Right lobe of liver (tissue), 6 donors: ENCODE results near the gene TPRG1L. TPM values are rescaled to one million over a fixed set of nuclear protein-coding genes. Genes with fewer than 3 reads are reported as not detected.

ENCODE experiments used
- ATAC-seq, 4 donors: fragments of 200-7000 bp; cut with Tn5 transposase; one replicate each; pipeline ENCODE4 v1.9.1; 2020; ENCODE audit warnings: mild to moderate bottlenecking in 4 of 4, moderate library complexity in 4 of 4
- DNase-seq, 3 donors: peaks; one replicate each; pipeline ENCODE4 v3.0.0-alpha.2; 2020
- H3K27ac ChIP-seq, 3 donors: fragments of 200-600 bp; one replicate each; pipeline ENCODE4 v1.8.0; 2022
- H3K27me3 ChIP-seq, 2 donors: fragments of 200-600 bp; one replicate each; pipeline ENCODE4 v1.8.0; 2022
- H3K36me3 ChIP-seq, 4 donors: fragments of 200-600 bp; sonication (generic) in 1 of 4; one replicate each; pipeline versions ENCODE4 v1.5.1 to v1.8.0; 2017 to 2022; ENCODE audit warnings: control low read depth in 1 of 4
- H3K4me1 ChIP-seq, 4 donors: fragments of 200-600 bp; sonication (generic) in 1 of 4; one replicate each; pipeline versions ENCODE4 v1.5.1 to v1.8.0; 2017 to 2022; ENCODE audit warnings: control low read depth in 1 of 4
- H3K4me3 ChIP-seq, 3 donors: fragments of 200-600 bp; one replicate each; pipeline ENCODE4 v1.8.0; 2022
- H3K9me3 ChIP-seq, 4 donors: fragments of 200-600 bp; sonication (generic) in 1 of 4; one replicate each; pipeline versions ENCODE4 v1.5.1 to v1.8.0; 2017 to 2022; ENCODE audit warnings: control low read depth in 1 of 4
- POLR2A ChIP-seq: fragments of 450-650 bp; IDR thresholded peaks from one replicate; pipeline ENCODE4 v1.6.1; 2017; ENCODE audit warnings: antibody characterized with exemption, mild to moderate bottlenecking
- WGBS: methylation state at CpG from one replicate; pipeline ENCODE4 v1.1.6; 2018; ENCODE audit warnings: low coverage, low lambda C conversion rate; ENCODE audit not compliant: insufficient coverage; ENCODE audit errors: missing lambda C conversion rate; 5-methylcytosine and 5-hydroxymethylcytosine counted together
- intact Hi-C, 2 donors: fragments of 100-400 bp; cut with DNase I; formaldehyde crosslinking; loops; one replicate each; pipeline versions ENCODE4 v1.11.2 to v1.14.1; 2022
- total RNA-seq, 6 experiments: library from RNA; depleted of rRNA in 2 of 6; stranded (reverse); fragments of >200 nt in 2 of 6; fragmentation: NEBNext Ultra II Directional in 3 of 6; extraction: Animal tissue kit (Norgen Biotek cat#: 25700) in 3 of 6; gene quantifications; one replicate each; pipeline versions ENCODE4 v1.1.0 to v1.2.4, GENCODE V29; 2016 to 2023
- TF ChIP-seq, protein P1 (sequence below), 4 donors: fragments of 200-600 bp in 3 of 4; fragments of 450-650 bp in 1 of 4; IDR thresholded peaks; one replicate each; pipeline versions ENCODE4 v1.5.1 to v1.8.0; 2016 to 2022; ENCODE audit warnings: antibody characterized with exemption in 4 of 4, mild to moderate bottlenecking in 2 of 4
- donor health status: DM: no; HTN: yes; CAD: no.
- donor health status: DM: no; HTN: no; CAD: no.
- donor health status: DM: no; HTN: no; CAD: no.
- donor health status: DM: no; HTN: yes; CAD: no.
- donor health status: DM: no; HTN: yes; CAD: no.

TPRG1L gene
- total RNA-seq, 6 experiments from 2014 or later = 42.5 to 54.6 (median 53.4) TPM

DNA sequence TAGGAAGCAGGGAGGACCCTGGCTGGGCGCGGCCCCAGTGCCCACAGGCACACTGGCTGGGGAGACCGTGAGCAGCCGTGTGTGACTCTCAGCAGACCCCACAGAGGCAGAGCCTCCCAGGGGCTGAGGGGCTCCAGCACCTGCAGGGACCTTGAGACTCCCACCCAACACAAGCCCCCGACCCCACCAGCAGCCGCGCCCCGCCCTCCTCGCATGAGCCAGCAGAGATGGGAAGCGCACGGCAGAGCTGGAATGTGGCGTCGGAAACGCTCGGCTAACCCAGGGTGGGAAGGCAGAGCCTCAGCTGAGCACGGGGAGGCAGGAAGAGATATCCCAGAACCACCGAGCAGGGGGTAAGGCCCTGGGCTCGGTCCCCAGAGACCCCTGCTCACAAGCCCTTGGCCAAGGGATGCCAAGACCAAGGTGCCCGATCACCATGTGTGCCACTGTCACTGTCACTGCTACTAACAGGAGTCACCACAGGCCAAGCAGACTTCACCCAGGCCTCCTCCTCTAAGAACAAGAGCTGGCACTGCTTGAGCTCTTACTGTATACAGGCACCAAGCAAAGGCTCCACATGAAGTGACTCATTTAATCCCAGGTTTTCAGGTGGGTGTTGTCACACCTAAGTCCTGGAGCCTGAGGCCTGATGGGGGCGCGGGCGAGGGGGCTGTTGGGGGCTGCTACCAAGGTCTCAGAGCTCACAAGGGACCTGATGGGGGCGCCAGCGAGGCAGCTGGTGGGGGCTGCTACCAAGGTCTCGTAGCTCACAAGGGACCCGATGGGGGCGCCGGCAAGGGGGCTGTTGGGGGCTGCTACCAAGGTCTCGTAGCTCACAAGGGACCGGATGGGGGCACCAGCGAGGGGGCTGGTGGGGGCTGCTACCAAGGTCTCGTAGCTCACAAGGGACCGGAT is 33.6 kb upstream of the TPRG1L start:
- no peaks in the 10 kb centered on the region for H3K4me1 ChIP-seq
- no peaks in the 10 kb centered on the region for H3K36me3 ChIP-seq
- ATAC-seq = no peak
- no peak overlapping the region for H3K27ac ChIP-seq
- TF ChIP-seq, protein P1, sequence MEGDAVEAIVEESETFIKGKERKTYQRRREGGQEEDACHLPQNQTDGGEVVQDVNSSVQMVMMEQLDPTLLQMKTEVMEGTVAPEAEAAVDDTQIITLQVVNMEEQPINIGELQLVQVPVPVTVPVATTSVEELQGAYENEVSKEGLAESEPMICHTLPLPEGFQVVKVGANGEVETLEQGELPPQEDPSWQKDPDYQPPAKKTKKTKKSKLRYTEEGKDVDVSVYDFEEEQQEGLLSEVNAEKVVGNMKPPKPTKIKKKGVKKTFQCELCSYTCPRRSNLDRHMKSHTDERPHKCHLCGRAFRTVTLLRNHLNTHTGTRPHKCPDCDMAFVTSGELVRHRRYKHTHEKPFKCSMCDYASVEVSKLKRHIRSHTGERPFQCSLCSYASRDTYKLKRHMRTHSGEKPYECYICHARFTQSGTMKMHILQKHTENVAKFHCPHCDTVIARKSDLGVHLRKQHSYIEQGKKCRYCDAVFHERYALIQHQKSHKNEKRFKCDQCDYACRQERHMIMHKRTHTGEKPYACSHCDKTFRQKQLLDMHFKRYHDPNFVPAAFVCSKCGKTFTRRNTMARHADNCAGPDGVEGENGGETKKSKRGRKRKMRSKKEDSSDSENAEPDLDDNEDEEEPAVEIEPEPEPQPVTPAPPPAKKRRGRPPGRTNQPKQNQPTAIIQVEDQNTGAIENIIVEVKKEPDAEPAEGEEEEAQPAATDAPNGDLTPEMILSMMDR (IDR thresholded peaks at IDR 0.05) = no peak
- no peak for TF ChIP-seq POLR2A
- no peak for DNase-seq
- H3K4me3 ChIP-seq = no peak overlapping the region
- H3K9me3 ChIP-seq = no peaks in the 10 kb centered on the region
- no CpG with 5 or more reads among the region's 33 CpGs for WGBS
- intact Hi-C loops = no loop called here
- no peaks in the 10 kb centered on the region for H3K27me3 ChIP-seq

DNA sequence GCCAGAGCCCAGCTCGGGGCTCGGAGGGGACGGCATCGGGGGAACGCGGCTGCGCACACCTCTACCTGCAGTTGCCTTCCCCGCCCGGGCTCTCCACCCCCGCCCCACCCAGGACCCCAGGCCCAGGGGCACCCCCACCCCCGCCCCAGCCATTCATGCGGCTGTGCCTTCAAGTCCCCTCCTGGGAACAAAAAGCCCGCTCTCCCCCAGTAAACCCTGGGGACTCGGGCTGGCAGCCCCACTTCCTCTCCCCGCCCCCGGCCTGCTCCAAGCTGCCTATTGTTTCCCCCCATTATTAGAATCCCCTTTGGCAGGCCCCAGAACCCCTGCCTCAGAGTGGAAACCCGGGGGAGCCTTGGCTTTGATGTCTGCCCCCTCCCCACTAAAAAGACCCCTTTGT is 31.5 kb upstream of the TPRG1L start:
- no peak overlapping the region for H3K27ac ChIP-seq
- H3K4me1 ChIP-seq = no peaks in the 10 kb centered on the region
- no peaks in the 10 kb centered on the region for H3K27me3 ChIP-seq
- H3K9me3 ChIP-seq = no peaks in the 10 kb centered on the region
- ATAC-seq (no peak), DNase-seq (no peak)
- TF ChIP-seq, protein P1 (IDR thresholded peaks at IDR 0.05) = no peak
- no peak for TF ChIP-seq POLR2A
- intact Hi-C loops = no loop called here
- H3K36me3 ChIP-seq = no peaks in the 10 kb centered on the region
- WGBS = 56% methylated on average over 4 of the region's 17 CpGs
- no peak overlapping the region for H3K4me3 ChIP-seq

DNA sequence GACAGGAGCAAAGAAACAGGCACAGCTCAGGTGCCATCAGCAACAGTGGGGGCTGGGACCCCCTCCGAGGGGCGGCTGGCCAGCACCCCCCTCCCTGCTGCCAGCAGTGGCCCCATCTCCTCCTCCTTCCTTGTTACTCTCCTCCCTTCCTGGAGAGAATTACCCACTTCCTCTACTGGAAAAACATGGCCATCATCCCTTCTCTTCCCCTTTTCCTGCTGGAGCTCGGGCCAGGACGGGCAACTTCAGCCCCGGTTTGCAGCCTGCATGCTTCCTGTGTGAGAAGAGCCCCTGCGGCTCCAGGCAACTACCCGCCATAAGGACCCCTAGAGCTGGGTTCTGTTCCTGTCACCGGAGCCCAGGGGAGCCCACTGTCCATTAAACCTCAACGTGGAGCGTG is 31.1 kb upstream of the TPRG1L start:
- Histone ChIP-seq H3K4me3 (no peak overlapping the region), H3K9me3 (no peaks in the 10 kb centered on the region), H3K27ac (no peak overlapping the region), H3K4me1 (no peaks in the 10 kb centered on the region), H3K36me3 (no peaks in the 10 kb centered on the region), H3K27me3 (no peaks in the 10 kb centered on the region)
- ATAC-seq (no peak), DNase-seq (no peak)
- 28% methylated on average over 4 of the region's 10 CpGs for WGBS
- intact Hi-C loops = no loop called here
- TF ChIP-seq POLR2A = no peak
- TF ChIP-seq, protein P1 (IDR thresholded peaks at IDR 0.05) = no peak

DNA sequence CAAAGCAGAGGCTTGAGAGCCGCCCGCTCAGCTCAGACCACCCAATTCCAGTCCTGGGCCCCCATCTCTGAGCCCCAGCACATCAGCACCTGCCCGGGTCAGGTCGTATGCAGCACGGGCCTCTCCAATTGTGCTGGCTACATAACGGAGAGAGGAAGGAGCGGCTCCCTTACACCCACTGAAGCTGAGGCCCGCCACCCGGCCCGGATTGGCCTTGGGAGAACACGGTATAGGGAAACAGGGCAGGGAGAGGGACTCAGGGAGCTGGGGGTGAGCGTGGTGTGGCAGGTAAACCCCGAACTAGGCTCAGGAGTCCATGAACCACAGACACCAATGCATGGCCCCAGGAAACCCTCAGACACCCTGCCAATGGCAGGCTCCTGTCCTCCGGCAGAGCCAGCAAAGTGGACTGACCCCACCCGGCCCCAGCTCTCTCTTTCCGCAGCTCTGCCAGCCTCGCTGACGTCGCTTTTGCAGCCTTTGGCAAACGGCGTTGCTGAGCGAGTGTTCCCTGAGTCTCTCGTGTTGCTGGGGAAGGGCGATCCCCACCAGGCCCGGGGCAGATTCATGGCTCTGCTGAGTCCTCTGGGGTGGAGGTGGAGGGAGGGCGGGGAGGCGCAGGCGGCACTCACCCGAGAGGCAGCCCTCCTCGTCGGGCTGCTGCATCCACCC is 30.0 kb upstream of the TPRG1L start:
- H3K4me3 ChIP-seq = no peak overlapping the region
- ATAC-seq (no peak), DNase-seq (no peak)
- TF ChIP-seq, protein P1 (IDR thresholded peaks at IDR 0.05) = no peak
- no peak for TF ChIP-seq POLR2A
- 59% methylated on average over 8 of the region's 31 CpGs for WGBS
- no peak overlapping the region for H3K27ac ChIP-seq
- intact Hi-C loops = no loop called here
- H3K9me3 ChIP-seq = no peaks in the 10 kb centered on the region
- H3K4me1 ChIP-seq = no peaks in the 10 kb centered on the region
- no peaks in the 10 kb centered on the region for H3K36me3 ChIP-seq
- H3K27me3 ChIP-seq = no peaks in the 10 kb centered on the region
